Mucosa of stomach (tissue), 1 donor: ENCODE measurements around the gene RPS18.

Experiments
- H3K27me3 ChIP-seq: one replicate; pipeline ENCODE4 v1.7.0; 2013; ENCODE audit warnings: mild to moderate bottlenecking, low read length; ENCODE audit not compliant: control insufficient read depth, insufficient read depth
- H3K36me3 ChIP-seq: one replicate; pipeline ENCODE4 v1.7.0; 2013; ENCODE audit warnings: low read length; ENCODE audit not compliant: control insufficient read depth, insufficient read depth
- H3K4me1 ChIP-seq: one replicate; pipeline ENCODE4 v1.7.0; 2013; ENCODE audit warnings: mild to moderate bottlenecking, low read length; ENCODE audit not compliant: control insufficient read depth, insufficient read depth
- H3K4me3 ChIP-seq: one replicate; pipeline ENCODE4 v1.7.0; 2013; ENCODE audit warnings: low read length
- H3K9ac ChIP-seq: one replicate; pipeline ENCODE4 v1.7.0; 2013; ENCODE audit warnings: mild to moderate bottlenecking, low read length, moderate library complexity
- H3K9me3 ChIP-seq: one replicate; pipeline ENCODE4 v1.7.0; 2013; ENCODE audit warnings: mild to moderate bottlenecking, low read length, moderate library complexity; ENCODE audit not compliant: control insufficient read depth
- donor health status: Pancreatic carcinoma.

RPS18 gene

GRCh38 chr6:33297406-33297955 lies 25.6 kb downstream of the RPS18 start:
- H3K4me3 ChIP-seq, result no peak overlapping the region
- peak overlapping the region; percentile 65 for H3K9ac ChIP-seq
- peaks cover 8% of the 10 kb centered on the region for H3K4me1 ChIP-seq
- H3K27me3 ChIP-seq, result no peaks in the 10 kb centered on the region
- H3K36me3 ChIP-seq, result peaks cover 7% of the 10 kb centered on the region
- H3K9me3 ChIP-seq, result no peaks in the 10 kb centered on the region

GRCh38 chr6:33297956-33298772 lies 26.3 kb downstream of the RPS18 start:
- H3K9ac ChIP-seq, result peak overlapping the region; percentile 95
- no peaks in the 10 kb centered on the region for H3K27me3 ChIP-seq
- peaks cover 8% of the 10 kb centered on the region for H3K4me1 ChIP-seq
- peaks cover 7% of the 10 kb centered on the region for H3K36me3 ChIP-seq
- no peaks in the 10 kb centered on the region for H3K9me3 ChIP-seq
- H3K4me3 ChIP-seq, result peak overlapping the region; percentile 50

DNA sequence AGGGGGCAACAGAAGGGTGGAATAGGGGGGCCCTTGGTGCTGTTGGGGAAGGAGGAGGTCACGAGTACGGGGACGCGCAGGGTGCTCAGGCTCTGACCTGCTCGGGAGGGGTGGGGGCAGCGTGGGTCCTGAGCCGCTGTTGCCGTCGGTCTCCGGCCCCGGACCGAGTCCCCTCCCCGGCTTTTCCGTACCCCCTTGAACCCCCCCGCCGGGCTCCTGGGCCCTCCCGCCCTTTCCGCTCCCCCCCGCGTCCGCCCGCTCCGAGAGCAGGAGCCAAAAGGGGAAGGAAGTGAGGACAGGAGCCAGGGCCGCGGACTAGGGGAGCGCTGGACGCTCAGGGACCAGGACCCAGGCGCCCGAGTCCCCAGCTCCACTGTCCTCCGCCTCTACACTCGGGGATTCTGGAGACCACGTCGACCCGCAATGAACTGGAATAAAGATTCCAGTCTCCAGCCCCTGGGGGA lies 26.9 kb downstream of the RPS18 start, which contains the start of gene RGL2:
RGL2 (minus strand) TSS at position 170 of the 464 bp plus-strand sequence. CDS start 332 bp downstream, outside the sequence.
- H3K9ac ChIP-seq, result peak within 1 kb of the TSS; percentile 95
- peaks cover 8% of the 10 kb centered on the region for H3K4me1 ChIP-seq
- no peaks in the 10 kb centered on the region for H3K9me3 ChIP-seq
- H3K36me3 ChIP-seq, result peaks cover 7% of the 10 kb centered on the region
- H3K27me3 ChIP-seq, result no peaks in the 10 kb centered on the region
- H3K4me3 ChIP-seq, result peak within 1 kb of the TSS; percentile 81

- Histone ChIP-seq H3K4me3 (peak overlapping the region; percentile 81), H3K9ac (peak overlapping the region; percentile 95), H3K9me3 (no peaks in the 10 kb centered on the region), H3K27me3 (no peaks in the 10 kb centered on the region), H3K36me3 (peaks cover 7% of the 10 kb centered on the region), H3K4me1 (peaks cover 8% of the 10 kb centered on the region)
Measured at GRCh38 chr6:33299237-33299944, 27.5 kb downstream of the RPS18 start.

- Histone ChIP-seq H3K9me3 (no peaks in the 10 kb centered on the region), H3K27me3 (no peaks in the 10 kb centered on the region), H3K9ac (no peak overlapping the region), H3K36me3 (peaks cover 6% of the 10 kb centered on the region), H3K4me3 (no peak overlapping the region), H3K4me1 (peaks cover 8% of the 10 kb centered on the region)
Measured at GRCh38 chr6:33301877-33302276, 30.0 kb downstream of the RPS18 start.

DNA sequence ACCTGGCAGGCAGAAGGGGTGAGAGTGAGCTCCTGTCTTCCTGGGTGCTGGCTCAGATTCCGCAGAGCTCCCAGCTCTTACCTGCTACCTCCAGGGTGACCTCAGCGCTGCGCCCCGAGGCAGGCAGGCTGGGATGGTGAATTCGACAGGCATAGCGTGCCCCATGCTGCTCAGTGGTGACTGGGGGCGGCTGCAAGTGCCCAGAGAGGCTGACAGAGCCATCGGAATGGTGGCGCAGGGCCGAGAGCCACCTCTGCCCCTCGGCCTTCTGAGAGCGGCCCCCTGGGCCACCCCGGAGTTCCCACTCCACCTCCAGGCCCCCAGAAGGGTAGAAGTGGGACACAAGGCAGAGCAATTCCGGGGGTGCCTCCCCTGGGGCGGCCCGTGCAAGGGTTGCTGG lies 32.3 kb downstream of the RPS18 start:
- H3K36me3 ChIP-seq, result peaks cover 6% of the 10 kb centered on the region

DNA sequence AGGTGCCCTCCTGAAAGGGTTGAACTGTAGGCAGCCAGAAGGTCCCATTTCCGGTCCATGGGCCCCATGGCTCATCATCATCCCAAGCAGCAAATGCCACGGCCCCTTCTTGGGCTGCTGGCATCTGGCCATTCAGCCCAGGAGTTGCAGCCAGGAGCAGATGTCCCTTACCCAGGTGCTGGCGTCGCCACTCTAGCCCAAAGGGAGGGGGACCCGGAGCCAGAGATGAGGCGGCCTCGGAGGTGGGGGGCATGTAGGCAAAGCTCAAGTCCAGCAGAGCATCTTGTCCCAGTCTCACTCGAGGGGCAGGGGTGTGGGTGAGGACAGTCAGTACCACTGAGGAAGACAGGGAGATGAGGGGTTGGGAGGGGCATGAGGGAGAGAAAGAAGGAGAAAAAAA lies 33.2 kb downstream of the RPS18 start:
- no peak overlapping the region for H3K4me3 ChIP-seq
- H3K36me3 ChIP-seq, result peaks cover 6% of the 10 kb centered on the region
- H3K9me3 ChIP-seq, result no peaks in the 10 kb centered on the region
- H3K27me3 ChIP-seq, result no peaks in the 10 kb centered on the region
- H3K4me1 ChIP-seq, result no peaks in the 10 kb centered on the region
- no peak overlapping the region for H3K9ac ChIP-seq

More for the DNA sequence above, 32.3 kb downstream of the RPS18 start:
- no peaks in the 10 kb centered on the region for H3K9me3 ChIP-seq
- no peaks in the 10 kb centered on the region for H3K4me1 ChIP-seq
- no peaks in the 10 kb centered on the region for H3K27me3 ChIP-seq
- H3K4me3 ChIP-seq, result no peak overlapping the region
- no peak overlapping the region for H3K9ac ChIP-seq

DNA sequence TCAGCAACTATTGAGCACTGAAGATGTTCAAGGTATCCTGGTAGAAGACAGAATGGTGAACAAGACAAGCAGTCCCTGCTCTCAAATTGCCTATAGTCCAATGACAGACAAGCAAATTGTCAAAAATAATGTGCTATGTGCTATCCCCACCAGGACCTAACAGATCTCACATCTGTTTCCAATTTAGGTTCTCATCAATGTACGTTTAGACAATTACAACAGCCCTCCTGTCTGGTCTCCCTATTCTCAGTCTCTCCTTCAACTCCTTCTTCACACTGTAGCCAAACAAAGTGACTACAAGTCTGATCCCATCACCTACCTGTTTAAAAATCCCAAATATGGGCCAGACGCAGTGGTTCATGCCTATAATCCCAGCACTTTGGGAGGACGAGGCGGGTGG lies 34.5 kb downstream of the RPS18 start:
- Histone ChIP-seq H3K4me3 (no peak overlapping the region), H3K36me3 (peaks cover 6% of the 10 kb centered on the region), H3K9ac (no peak overlapping the region), H3K4me1 (no peaks in the 10 kb centered on the region), H3K27me3 (no peaks in the 10 kb centered on the region), H3K9me3 (no peaks in the 10 kb centered on the region)

DNA sequence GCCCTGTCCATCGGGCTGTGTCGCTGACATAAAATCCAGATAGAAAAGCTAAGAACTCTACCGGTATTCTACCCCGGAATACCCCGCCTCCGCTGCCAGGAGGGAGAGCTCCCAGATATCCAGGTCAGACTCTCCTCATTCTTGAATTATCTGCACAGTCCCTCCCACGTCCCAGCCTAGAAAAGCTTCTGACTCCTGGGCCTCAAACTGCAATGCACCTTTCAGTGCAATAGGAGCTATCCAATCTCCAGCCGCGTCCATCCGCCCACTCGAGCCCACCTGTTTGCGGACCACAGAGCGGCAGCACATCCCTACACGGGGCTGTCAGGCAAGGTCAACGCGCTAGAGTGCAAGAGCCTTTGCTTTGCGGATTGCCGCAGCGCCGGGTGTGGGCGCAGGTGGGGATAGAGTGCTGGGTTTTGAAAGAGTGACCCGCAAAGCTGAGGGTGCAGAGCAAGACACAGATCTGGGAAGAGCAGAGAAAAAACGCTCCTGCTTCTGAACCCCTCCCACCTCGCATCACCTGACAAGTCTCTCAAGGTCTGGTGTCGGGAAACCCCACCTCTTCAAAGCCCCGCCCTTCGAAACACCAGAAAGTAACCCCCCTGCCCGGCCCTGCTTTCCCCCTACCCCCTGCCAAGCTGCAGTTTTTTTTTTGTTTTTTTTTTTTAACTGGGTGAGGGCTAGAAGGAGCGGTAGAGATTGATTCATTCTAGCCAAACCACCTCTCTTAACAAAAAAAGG lies 40.7 kb downstream of the RPS18 start:
- peaks cover 28% of the 10 kb centered on the region for H3K4me1 ChIP-seq
- H3K27me3 ChIP-seq, result no peaks in the 10 kb centered on the region
- H3K36me3 ChIP-seq, result no peaks in the 10 kb centered on the region
- peak overlapping the region; percentile 94 for H3K9ac ChIP-seq
- no peaks in the 10 kb centered on the region for H3K9me3 ChIP-seq
- H3K4me3 ChIP-seq, result peak overlapping the region; percentile 96

- Histone ChIP-seq H3K27me3 (no peaks in the 10 kb centered on the region), H3K4me3 (peak overlapping the region; percentile 96), H3K9me3 (no peaks in the 10 kb centered on the region), H3K4me1 (peaks cover 29% of the 10 kb centered on the region), H3K36me3 (no peaks in the 10 kb centered on the region), H3K9ac (peak overlapping the region; percentile 94)
Measured at GRCh38 chr6:33313105-33313708, 41.3 kb downstream of the RPS18 start.

- Histone ChIP-seq H3K9me3 (no peaks in the 10 kb centered on the region), H3K36me3 (peaks cover 4% of the 10 kb centered on the region), H3K9ac (peak within 1 kb of the TSS; percentile 94), H3K27me3 (no peaks in the 10 kb centered on the region), H3K4me1 (peaks cover 36% of the 10 kb centered on the region), H3K4me3 (peak within 1 kb of the TSS; percentile 96)
Measured at GRCh38 chr6:33313709-33314514, 42.0 kb downstream of the RPS18 start, which contains the start of gene TAPBP. Gene TAPBP, minus strand, starts transcription at chr6:33314078. Its CDS starts 37 bp downstream, at chr6:33314041.
